GM18508 (cell line): ENCODE data around the gene OSBPL10.

Experiments
- ATAC-seq: cut with Tn5 transposase; IDR thresholded peaks from one replicate; pipeline ENCODE4 v1.9.1; 2021; ENCODE audit warnings: moderate number of reproducible peaks; ENCODE audit not compliant: insufficient read depth, unreplicated experiment

OSBPL10 gene

GRCh38 chr3:31959951-31960792, 20.9 kb downstream of the OSBPL10 start:
- no peak for ATAC-seq

GRCh38 chr3:31959251-31959650, 21.8 kb downstream of the OSBPL10 start:
- ATAC-seq, result no peak

DNA sequence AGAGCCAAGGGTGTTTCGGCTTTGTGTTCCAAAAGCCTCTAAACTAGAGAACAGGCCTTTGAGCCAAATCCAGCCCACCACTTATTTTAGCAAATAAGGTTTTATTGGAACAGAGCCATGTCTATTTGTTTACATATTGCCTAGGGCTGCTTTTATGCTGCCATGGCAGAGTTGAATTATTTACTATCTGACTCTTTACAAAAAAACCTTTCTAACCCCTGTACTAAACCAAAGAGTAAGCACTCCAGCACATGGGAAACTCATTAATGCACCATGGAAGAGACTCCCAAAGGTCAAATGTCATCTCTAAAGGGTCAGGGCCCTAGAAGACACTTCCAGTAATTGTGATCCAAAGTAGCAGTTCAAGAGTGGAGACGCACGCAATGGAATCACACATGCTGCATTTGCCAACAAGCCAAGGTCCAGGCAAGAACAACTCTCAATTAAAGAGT, 22.3 kb downstream of the OSBPL10 start:
- no peak for ATAC-seq

DNA sequence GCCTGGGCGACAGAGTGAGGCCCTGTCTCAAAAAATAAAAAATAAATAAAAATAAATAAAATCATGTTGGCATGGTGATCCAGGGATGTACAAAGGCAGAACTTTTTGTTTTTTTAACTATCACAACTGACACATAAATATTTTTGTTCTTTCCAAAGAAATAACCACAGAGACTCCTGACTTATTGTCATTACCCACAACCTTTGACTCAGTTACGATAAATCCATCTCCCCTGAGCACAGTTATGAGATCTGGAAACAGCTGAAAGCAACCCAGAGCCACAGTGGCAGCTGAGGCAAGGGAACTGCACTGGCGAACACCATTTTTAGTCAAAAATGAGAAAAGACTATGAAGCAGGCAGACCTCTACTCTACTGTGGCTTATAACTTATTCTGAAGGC, 24.0 kb downstream of the OSBPL10 start:
- ATAC-seq, result no peak

- no peak for ATAC-seq
Observed at GRCh38 chr3:31955581-31955980, 25.5 kb downstream of the OSBPL10 start.

DNA sequence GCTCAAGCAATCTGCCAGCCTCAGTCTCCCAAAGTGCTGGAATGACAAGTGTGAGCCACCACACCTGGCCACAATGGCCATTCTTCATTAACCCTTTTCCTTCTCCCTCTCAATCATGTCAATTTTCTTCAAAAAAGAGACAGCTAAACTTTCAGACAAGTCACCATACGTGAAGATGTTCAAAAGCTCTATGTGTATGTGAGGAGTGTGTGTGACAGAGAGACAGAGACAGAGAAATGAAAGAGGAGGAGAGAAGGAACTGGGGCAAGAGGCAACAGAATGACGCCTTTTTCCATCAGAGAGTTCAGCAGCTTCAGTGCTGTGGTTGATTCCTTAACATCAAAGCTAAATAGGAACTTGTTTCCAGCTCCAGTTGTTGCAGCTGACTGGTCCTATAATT, 27.4 kb downstream of the OSBPL10 start:
- no peak for ATAC-seq

- no peak for ATAC-seq
Observed at GRCh38 chr3:31953091-31953490, 28.0 kb downstream of the OSBPL10 start.

DNA sequence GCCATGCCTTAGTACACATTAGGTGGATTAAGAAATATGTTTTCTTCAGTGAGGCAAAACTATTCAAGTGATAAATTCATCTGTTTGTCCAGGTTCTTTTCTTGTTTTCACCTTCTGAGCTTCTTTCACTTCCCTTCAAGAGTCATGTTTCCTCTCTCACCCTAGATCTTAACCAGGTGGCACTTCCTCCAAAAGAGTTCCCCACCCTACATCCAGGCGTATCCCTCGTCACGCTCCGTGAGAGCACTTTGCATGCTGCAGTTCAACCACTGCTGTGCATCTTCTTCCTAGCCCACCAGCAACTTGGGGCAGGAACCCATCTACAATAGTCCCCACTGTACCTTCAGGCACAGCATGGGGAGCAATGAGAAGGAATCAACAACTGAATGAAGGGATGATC, 28.9 kb downstream of the OSBPL10 start:
- peak; percentile 84 for ATAC-seq

GRCh38 chr3:31948280-31948679, 32.8 kb downstream of the OSBPL10 start:
- no peak for ATAC-seq

DNA sequence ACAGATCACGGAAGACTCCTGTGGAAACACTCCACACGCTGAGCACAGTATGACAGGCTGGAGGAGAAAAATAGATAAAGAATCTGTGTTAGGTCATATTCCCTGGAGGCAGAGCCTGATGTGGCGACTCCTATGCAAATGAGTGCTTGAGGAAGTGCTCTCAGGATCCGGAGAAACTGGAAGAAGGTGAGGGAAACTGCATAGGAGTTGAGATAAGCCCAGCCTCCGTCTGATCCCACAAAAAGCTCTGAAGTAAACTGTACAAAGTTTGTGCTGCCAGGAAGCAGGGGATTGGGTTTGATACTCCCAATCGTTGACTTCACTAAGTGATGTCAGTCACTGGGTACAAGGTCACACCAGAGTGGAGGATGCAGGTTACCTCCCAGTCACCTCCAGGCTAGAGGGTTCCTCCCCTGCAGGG, 33.4 kb downstream of the OSBPL10 start:
- ATAC-seq, result no peak

DNA sequence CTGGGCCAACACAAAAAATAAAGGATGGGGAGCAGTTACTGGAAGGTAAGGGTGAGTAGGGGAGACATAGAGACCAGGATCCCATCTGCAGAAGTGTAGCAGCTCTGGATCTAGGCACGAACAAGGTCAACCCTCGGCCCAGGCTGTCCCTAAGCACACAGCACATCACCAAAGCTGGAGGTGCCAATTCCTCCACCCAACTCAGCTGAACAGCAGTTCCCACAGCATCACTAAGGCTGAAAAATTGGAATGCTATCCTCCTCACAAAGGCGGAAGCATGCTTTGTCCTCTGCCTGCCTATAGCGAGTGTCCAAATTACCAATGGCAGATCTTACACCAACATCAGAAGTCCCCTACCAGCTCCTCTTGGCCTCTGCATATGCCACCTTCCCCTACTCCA, 33.9 kb downstream of the OSBPL10 start:
- ATAC-seq, result no peak

GRCh38 chr3:31946484-31947081, 34.5 kb downstream of the OSBPL10 start:
- ATAC-seq, result no peak

- no peak for ATAC-seq
Observed at GRCh38 chr3:31945738-31946052, 35.4 kb downstream of the OSBPL10 start.

- no peak for ATAC-seq
Observed at GRCh38 chr3:31943041-31943440, 38.0 kb downstream of the OSBPL10 start.

DNA sequence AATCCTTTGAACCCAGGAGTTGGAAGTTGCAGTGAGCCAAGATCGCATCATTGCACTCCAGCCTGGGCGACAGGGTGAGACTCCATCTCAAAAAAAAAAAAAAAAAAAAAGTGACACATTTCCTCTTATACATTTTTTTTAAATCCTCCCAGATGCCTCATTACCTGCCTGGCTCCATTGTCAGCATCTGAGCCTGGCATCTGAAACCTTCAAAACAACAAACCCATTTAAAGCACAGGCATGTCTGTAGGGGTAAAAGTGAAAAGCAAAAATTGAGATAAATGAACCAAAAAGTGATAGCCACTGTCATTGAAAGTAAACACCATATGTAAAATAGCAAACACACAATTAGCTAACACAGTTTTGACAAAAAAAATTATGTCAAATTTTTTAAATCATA, 38.6 kb downstream of the OSBPL10 start:
- no peak for ATAC-seq

DNA sequence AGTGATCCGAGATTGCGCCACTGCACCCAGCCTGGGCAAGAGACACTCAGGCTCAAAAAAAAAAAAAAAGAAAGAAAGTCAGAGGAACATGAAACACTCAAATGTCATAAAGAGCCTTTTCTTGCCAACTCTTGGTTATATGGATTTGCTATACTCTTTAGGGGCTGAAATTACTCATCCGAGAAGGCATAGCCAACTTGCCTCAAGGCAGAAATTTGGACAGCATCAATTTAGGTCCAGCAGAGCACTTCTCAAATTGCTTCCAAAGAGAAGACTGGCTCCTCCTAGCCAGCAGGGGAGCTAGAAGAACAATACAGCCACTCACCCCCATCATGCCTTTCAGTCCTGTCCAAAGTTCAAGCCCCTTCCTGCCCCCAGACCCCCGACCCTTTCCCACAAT, 43.8 kb downstream of the OSBPL10 start:
- no peak for ATAC-seq

- no peak for ATAC-seq
Observed at GRCh38 chr3:31936420-31937060, 44.5 kb downstream of the OSBPL10 start.

- ATAC-seq, result no peak
Observed at GRCh38 chr3:31934866-31935265, 46.2 kb downstream of the OSBPL10 start.

DNA sequence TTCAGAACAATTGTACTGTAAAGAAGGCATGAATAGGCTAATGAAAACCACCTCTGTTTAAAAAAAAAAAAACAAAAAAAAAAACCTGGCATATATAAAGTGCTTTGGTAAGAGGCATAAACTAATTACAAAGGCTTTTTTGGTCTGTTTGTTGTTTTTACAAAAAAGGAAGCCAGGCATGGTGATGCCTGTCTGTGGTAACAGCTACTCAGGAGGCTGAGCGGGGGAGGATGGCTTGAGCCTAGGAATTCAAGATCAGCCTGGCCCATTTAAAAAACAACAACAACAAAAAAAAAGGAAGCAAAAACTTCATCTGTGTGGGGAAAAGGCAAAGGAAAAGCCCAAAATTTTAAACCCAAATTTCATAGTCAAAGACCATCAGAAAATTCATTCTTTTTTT, 47.0 kb downstream of the OSBPL10 start:
- no peak for ATAC-seq

DNA sequence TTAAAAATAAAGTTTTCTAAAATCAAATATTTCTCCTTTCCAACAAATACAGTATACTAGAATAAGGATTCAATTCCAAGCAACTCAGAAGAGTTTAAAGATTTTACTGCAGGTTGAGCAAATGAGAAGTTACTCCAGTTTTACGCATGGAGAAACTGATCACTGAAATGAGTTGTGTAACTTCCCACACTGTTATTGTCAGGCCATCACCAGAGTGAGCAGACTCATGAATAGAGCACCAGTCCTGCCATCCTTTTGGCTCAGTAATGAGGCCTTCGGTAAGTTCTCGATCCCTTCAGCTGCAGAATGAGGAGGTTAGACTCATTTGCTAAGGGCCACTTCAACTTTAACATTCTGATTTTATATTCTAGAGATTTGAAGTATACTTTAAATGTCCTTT, 48.1 kb downstream of the OSBPL10 start:
- ATAC-seq, result no peak

- no peak for ATAC-seq
Observed at GRCh38 chr3:31929826-31930502, 51.1 kb downstream of the OSBPL10 start.
